ENCODE data around the gene CCL15.

The CCL15 gene

GRCh38 chr17:35973333-35974260, 27.8 kb downstream of the CCL15 start:
- H3K4me1 ChIP-seq (ENCODE audit: control insufficient read depth, low read length), result no peaks in the 10 kb centered on the region
- H3K27me3 ChIP-seq (ENCODE audit: control insufficient read depth, low read length), result peaks cover 20% of the 10 kb centered on the region; the same call in 1 of the 2 replicates
- H3K4me2 ChIP-seq (ENCODE audit: low read length), result no peak overlapping the region
- H3K9me3 ChIP-seq (ENCODE audit: control insufficient read depth, insufficient read depth, low read length), result no peaks in the 10 kb centered on the region
- H3K4me3 ChIP-seq (ENCODE audit: low read length), result no peak overlapping the region
- H3F3A ChIP-seq (ENCODE audit: control insufficient read depth, insufficient read depth), result no peaks in the 10 kb centered on the region
- H3K36me3 ChIP-seq (ENCODE audit: control insufficient read depth, low read length), result no peaks in the 10 kb centered on the region
- H4K20me1 ChIP-seq (ENCODE audit: control insufficient read depth, insufficient read depth, low read depth, low read length), result no peaks in the 10 kb centered on the region
- TF ChIP-seq EZH2phosphoT487 (IDR thresholded peaks at IDR 0.05; ENCODE audit: borderline replicate concordance, low read length), result no peak
- no peak for TF ChIP-seq CTCF (IDR thresholded peaks at IDR 0.05; ENCODE audit: low read depth, low read length, poor library complexity, severe bottlenecking)
- no peaks in the 10 kb centered on the region for H3K9me2 ChIP-seq (replicated peaks; ENCODE audit: control insufficient read depth, low read length)
- no peaks in the 10 kb centered on the region for H3K79me2 ChIP-seq (ENCODE audit: control insufficient read depth, low read length)
- H3K27ac ChIP-seq (ENCODE audit: low read depth, low read length), result no peak overlapping the region

GRCh38 chr17:35972945-35973332, 28.4 kb downstream of the CCL15 start:
- Histone ChIP-seq H3K9me3 (ENCODE audit: control insufficient read depth, insufficient read depth, low read length) (no peaks in the 10 kb centered on the region), H3K79me2 (ENCODE audit: control insufficient read depth, low read length) (no peaks in the 10 kb centered on the region), H3K4me3 (ENCODE audit: low read length) (no peak overlapping the region), H3K4me1 (ENCODE audit: control insufficient read depth, low read length) (no peaks in the 10 kb centered on the region), H3K4me2 (ENCODE audit: low read length) (no peak overlapping the region), H3K27ac (ENCODE audit: low read depth, low read length) (no peak overlapping the region), H3K36me3 (ENCODE audit: control insufficient read depth, low read length) (no peaks in the 10 kb centered on the region), H3K9me2 (replicated peaks; ENCODE audit: control insufficient read depth, low read length) (no peaks in the 10 kb centered on the region), H4K20me1 (ENCODE audit: control insufficient read depth, insufficient read depth, low read depth, low read length) (no peaks in the 10 kb centered on the region), H3F3A (ENCODE audit: control insufficient read depth, insufficient read depth) (no peaks in the 10 kb centered on the region), H3K27me3 (ENCODE audit: control insufficient read depth, low read length) (peaks cover 17% of the 10 kb centered on the region; the same call in 1 of the 2 replicates)
- no peak for TF ChIP-seq CTCF (IDR thresholded peaks at IDR 0.05; ENCODE audit: low read depth, low read length, poor library complexity, severe bottlenecking)
- TF ChIP-seq EZH2phosphoT487 (IDR thresholded peaks at IDR 0.05; ENCODE audit: borderline replicate concordance, low read length), result no peak

- no peak for TF ChIP-seq EZH2phosphoT487 (IDR thresholded peaks at IDR 0.05; ENCODE audit: borderline replicate concordance, low read length)
- TF ChIP-seq CTCF (IDR thresholded peaks at IDR 0.05; ENCODE audit: low read depth, low read length, poor library complexity, severe bottlenecking), result no peak
- Histone ChIP-seq H3K27me3 (ENCODE audit: control insufficient read depth, low read length) (peaks cover 17% of the 10 kb centered on the region; the same call in 1 of the 2 replicates), H3K79me2 (ENCODE audit: control insufficient read depth, low read length) (no peaks in the 10 kb centered on the region), H3K4me3 (ENCODE audit: low read length) (no peak overlapping the region), H3K9me3 (ENCODE audit: control insufficient read depth, insufficient read depth, low read length) (no peaks in the 10 kb centered on the region), H3K27ac (ENCODE audit: low read depth, low read length) (no peak overlapping the region), H4K20me1 (ENCODE audit: control insufficient read depth, insufficient read depth, low read depth, low read length) (no peaks in the 10 kb centered on the region), H3F3A (ENCODE audit: control insufficient read depth, insufficient read depth) (no peaks in the 10 kb centered on the region), H3K4me2 (ENCODE audit: low read length) (no peak overlapping the region), H3K9me2 (replicated peaks; ENCODE audit: control insufficient read depth, low read length) (no peaks in the 10 kb centered on the region), H3K36me3 (ENCODE audit: control insufficient read depth, low read length) (no peaks in the 10 kb centered on the region), H3K4me1 (ENCODE audit: control insufficient read depth, low read length) (no peaks in the 10 kb centered on the region)
Measured at GRCh38 chr17:35972535-35972934, 28.8 kb downstream of the CCL15 start.

Measured in DOHH2 (cell line).